Left renal cortex interstitium (tissue), 4 donors: ENCODE results near the gene ZNF652. TPM values are rescaled to one million over a fixed set of nuclear protein-coding genes. Genes with fewer than 3 reads are reported as not detected.
A peak's percentile ranks its signal among the peaks of the same experiment; 100 is the strongest.
"Not testable (repeated sequence)": the region's sequence is repeated elsewhere in the genome, so short reads cannot be mapped to it uniquely, and the experiment has no call there.

Experiments
- DNase-seq, 4 donors: peaks; one replicate each; pipeline ENCODE4 v3.0.0-alpha.2; 2013; ENCODE audit warnings: low read depth in 4 of 4, low spot score in 2 of 4, missing footprints in 1 of 4
- polyA plus RNA-seq, 4 donors: library from polyadenylated mRNA; unstranded; fragments of 120-200 nt; gene quantifications; one replicate each; pipeline ENCODE4 v1.2.1, GENCODE V29; 2013; ENCODE audit not compliant: insufficient read length in 4 of 4

Gene ZNF652
- polyA plus RNA-seq: 10 to 100 TPM; 21.7 to 31.1 (median 26.1) TPM

DNA sequence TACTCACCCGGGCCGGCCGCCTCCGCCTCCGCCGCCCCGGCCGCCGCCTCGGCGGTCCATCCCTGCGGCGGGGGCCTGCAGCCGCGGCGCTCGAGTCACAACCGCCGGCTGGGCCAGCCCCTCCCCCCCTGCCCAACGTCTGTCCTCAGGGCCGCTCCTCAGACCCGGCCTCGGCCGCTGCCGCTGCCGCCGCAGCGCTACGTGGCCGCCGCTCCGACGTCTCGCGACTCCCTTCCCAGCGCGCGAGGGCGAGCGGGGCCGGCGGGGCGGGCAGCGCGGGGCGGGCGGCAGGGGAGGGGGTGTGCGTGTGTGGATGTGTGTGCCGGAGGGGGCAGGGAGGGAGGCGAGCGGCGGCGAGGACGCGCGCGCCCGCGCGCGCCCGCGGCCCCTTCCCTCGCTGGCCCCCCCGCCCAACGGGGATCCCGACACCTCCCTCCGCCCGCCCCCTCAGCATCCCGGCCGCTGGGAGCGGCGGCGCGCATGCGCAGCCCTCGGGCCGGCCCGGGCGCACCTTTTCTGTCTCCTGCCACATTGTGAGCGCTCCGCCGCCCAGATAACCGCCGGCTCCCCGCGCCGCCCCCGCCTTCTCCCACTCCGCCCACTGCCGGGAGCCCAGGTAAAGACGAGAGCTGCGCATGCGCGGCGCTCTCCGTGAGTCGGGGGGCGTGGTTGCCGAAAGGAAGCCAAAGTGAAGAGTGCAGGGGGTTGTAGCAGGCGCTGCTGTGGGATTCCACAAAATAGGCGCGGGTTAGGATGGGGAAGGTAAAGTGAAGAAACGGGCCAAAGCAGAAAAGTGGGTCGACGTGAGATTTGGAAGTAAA lies at the start of gene ZNF652:
Gene ZNF652, minus strand, starts transcription at position 349 of the 821 bp plus-strand sequence. CDS start 44,525 bp downstream, outside the sequence.
- DNase-seq: peak; percentile 76 to 86 (median 85)

GRCh38 chr17:49409066-49409465 lies 47.0 kb upstream of the ZNF652 start:
- DNase-seq: no peak

- DNase-seq: peak in 2 of 4 donors; percentile 67 to 69
Measured at GRCh38 chr17:49407981-49408501, 46.0 kb upstream of the ZNF652 start.

DNA sequence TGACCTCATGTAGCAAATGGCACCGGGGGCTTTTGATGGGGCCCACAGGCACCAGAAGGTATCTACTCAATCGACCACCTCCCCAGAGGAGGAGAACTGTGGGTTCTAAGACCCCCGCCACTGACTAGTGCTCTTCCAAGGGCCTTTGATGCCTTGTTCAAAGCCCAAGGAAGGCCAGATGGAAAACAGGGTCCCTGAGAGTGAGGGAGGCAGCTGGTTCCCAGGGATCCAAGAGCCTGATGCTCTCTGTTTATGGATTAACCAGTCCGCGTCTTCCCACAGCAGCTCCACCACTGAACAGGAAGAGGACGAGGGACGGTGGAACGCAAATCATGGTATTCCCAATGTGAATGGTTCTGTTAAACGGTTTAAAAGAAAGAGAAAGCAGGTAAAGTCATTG lies 45.0 kb upstream of the ZNF652 start:
- no peak for DNase-seq

DNA sequence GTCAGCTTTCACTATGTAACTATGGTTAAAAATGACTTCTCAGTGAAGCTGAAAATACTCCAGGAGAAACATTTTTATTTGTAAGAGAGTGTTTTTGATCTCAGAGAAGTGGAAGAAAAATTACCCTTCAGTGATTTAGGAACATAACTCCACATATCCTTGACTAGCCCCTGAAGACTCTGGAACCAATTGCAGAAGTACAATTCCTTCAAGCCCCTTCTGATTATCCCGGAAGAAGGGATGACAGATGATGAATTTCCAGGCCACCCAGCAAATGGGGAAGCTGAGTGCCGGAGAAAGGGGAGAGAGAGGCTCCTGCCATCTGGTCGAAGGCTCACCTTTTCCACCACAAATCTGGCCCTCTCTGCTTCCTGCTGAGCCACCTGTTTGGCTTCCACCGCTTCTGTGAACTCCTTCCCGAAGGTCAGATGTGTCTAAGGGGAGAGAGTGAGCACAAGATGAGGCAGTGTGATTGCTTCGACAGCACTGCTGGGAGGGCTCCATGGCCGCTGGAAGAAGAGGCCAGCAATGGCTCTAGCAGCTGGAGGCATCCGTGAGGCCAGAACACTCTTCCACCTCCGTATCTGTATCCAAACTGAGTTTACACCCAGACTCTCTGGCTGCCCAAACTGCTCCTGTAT lies 44.5 kb upstream of the ZNF652 start:
- DNase-seq: no peak

DNA sequence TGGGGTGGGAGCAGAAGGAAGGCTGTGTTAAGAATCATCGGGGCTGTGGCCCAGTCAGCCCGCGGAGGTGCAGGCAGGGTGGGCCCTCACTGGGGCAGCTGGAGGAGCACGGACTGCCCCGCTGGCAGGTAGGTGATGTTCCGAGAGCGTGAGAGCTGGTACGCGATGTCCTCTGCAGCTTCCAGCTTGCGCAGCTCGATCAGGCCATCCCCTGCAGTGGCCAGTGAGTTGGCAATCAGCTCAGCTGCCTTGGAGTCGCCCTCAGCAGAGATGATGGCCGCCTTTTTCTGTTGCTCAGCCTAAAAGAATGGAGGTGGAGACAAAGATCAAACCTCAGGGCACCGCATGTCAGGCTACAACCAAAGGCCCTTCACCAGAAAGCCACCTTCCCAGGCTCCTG lies 42.9 kb upstream of the ZNF652 start:
- no peak for DNase-seq

DNA sequence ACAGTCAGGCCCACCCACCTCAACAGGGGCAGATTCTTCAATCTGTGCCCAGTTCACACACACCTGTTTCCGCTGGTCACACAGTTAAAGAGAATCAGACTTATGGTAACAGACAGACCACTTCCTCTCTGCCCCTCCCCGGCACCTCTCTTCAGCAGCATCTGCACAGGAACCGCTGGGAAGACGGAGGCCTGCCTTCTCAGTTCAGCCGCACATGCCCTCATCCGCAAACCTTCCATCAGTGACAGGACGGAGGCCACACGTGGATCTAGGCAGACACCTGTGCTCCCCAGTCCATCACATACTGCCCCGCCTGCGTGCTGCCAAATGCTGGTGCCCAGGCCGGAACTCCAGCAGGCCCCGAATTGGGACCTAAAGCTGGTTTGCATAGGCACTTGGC lies 42.3 kb upstream of the ZNF652 start:
- no peak for DNase-seq

GRCh38 chr17:49403514-49404289 lies 41.7 kb upstream of the ZNF652 start:
- DNase-seq: no peak

GRCh38 chr17:49402706-49403105 lies 40.7 kb upstream of the ZNF652 start:
- DNase-seq: no peak

- DNase-seq: no peak
Measured at GRCh38 chr17:49401971-49402611, 40.0 kb upstream of the ZNF652 start.

DNA sequence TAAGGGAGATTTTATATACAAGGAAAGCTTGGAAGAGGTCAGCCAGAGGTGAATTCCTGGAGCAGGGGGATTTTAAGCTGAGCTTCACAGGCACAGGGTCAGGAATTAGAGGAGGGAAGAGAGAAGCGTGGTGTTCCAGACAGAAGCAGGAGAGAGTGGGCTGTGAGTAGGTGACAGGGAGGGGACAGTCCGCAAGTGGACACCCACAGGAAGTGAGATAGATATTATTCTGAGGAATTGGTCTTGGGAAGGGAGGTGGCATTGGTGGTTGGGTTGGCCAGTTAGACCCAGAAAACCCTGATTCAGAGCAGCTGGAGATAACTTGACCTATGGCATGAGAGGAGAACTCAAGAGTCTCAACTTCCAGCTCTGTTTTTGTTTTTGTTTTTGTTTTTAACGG lies 37.9 kb upstream of the ZNF652 start:
- DNase-seq: no peak

DNA sequence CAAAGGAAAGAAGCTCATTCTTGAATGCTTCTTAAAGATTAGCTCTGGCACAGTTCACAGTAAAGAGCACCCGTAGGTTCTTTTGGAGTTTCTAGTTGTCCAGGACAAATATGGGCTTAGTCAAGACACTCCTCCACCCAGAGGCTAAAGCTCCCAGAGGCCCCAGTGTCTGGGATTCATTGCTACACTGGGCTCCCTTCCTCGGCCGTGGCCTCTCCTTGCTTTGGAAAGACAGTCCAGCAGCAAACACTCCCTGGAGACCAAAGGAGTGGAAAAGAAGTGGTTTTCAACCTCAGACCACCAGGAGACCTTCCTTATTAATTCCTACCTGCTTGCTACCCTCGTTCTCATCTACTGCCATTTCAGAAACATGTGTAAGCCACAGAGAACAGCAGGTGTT lies 35.5 kb upstream of the ZNF652 start:
- no peak for DNase-seq

DNA sequence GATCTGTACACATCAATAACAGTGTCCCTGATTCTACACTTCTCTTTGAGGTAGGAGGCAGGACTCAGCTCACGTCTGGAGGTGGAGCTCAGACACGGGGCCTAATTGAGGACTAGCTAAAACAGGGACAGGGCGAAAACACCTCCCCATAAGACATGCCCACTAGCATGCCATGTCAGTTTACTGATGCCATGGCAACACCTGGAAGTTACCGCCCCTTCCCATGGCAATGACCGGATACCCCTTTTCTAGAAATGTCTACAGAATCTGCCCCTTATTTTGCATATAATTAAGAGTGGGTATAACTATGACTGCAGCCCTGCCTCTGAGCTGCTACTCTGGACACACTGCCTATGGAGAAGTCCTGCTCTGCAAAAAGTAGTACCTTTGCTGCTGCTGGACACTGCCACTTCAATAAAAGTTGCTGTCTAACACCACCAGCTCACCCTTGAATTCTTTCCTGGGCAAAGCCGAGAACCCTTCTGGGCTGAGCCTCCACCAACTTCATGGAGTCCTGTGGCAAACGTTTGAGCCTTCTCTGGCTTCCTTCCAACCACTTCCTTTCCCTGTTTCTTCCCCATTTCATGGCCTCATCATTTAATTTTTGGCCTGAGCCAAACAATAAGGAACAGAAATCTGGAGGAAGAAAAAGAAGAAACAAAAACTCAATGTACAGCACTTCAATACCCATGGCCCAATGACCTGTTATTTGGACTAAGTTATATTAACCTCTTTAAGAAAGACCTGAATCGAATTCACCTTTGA lies 31.6 kb upstream of the ZNF652 start:
- no peak for DNase-seq

DNA sequence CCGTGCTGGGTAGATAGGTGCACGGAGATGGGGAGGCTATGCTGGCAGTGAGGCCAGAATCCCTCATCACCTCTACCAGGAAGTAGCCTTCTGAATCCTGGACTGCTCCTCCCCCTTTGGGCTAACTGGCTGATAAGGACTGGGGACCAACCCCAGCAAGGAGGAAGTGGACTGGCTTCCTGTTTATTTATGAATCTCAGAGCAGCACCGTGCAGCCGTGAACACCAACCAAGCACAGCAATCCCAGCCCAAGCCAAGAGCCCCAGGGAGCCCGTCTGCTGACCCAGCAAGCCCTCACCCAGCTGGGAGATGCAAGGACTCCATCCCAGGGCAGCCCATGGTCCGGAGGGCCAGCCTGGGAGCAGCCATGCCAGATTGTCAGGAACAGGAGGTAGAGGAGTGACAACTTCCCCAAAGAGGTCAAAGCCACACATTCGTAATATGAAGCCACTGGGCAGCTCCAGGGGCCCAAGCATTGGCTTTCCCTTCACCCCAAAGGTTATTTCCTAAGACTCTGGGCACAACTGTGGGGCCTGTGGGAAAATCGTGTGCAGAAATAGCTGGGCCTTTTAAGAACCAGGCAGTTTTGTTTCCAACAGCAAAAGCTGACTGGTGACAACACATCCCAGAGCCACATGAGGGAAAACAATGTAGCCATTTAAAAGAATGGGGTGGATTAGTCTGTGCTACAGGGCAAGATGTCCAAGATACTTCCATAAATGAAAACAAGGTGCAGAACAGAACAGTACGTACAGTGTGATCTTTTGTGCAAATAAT lies 28.7 kb upstream of the ZNF652 start:
- no peak for DNase-seq

GRCh38 chr17:49389514-49390347 lies 27.7 kb upstream of the ZNF652 start:
- DNase-seq: not testable (repeated sequence)

- no peak for DNase-seq
Measured at GRCh38 chr17:49388692-49389513, 26.9 kb upstream of the ZNF652 start.

DNA sequence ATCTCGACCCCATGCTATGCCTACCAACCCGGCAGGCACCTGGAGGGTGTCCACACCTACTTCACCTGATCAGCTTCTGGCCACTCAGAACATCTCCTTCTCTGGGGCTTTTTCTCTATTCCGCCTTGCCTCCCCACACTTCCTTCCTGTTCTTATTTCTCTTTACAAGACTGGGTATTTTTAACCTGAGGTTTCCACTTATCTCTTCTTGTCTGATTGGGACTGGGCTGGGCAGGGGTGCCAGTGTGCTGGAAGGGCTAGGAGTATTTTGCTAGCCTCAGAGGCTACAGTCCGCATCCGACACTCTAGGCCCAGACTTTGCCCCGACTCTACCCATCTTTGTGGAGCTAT lies 26.2 kb upstream of the ZNF652 start:
- no peak for DNase-seq
